HEK293 (cell line): Measurements from ENCODE around the gene MBNL2.

ENCODE experiments used
- CTCF ChIA-PET: fragments of 350-600 bp; formaldehyde crosslinking; extraction: SDS; loops from one replicate; lab custom pipeline; 2021; ENCODE audit warnings: antibody characterized with exemption; lab: Yijun Ruan, JAX
- POLR2A ChIA-PET: fragments of 300-600 bp; formaldehyde crosslinking; extraction: SDS; loops from one replicate; lab custom pipeline; 2020; ENCODE audit warnings: antibody characterized with exemption, inconsistent platforms; lab: Yijun Ruan, JAX
- H3K27ac ChIP-seq: fragments of 200-500 bp; sonication (Bioruptor generic); 2 replicates; pipeline ENCODE4 v1.5.1; 2014; ENCODE audit warnings: low read depth, low read length, control low read depth, inconsistent platforms; ENCODE audit errors: extremely low read depth
- H3K36me3 ChIP-seq, 2 experiments: fragments of 200-500 bp in 1 of 2; sonication (Bioruptor generic) in 1 of 2; 1 replicate in 1 of 2; 2 replicates in 1 of 2; pipeline ENCODE4 v1.5.1; 2014 to 2017; ENCODE audit warnings: inconsistent platforms in 2 of 2, low read length in 2 of 2; ENCODE audit not compliant: control insufficient read depth in 2 of 2, insufficient read depth in 1 of 2
- H3K4me1 ChIP-seq: fragments of 200-500 bp; sonication (Bioruptor generic); 2 replicates; pipeline ENCODE4 v1.5.1; 2014; ENCODE audit warnings: mild to moderate bottlenecking, low read length, inconsistent platforms; ENCODE audit not compliant: control insufficient read depth, insufficient read depth
- H3K4me3 ChIP-seq: 2 replicates; pipeline ENCODE4 v1.5.1; 2011; ENCODE audit warnings: low read depth, mild to moderate bottlenecking, control low read depth, low read length, moderate library complexity
- H3K9me3 ChIP-seq: fragments of 200-500 bp; sonication (Bioruptor generic); 2 replicates; pipeline ENCODE4 v1.5.1; 2014; ENCODE audit warnings: low read depth, low read length, inconsistent platforms; ENCODE audit not compliant: control insufficient read depth, insufficient read depth
- KLF10 ChIP-seq: fragments of 450-650 bp; IDR thresholded peaks from 2 replicates; pipeline ENCODE4 v1.5.1; 2018; ENCODE audit warnings: missing biosample characterization, mild to moderate bottlenecking, missing genetic modification characterization
- KLF9 ChIP-seq: fragments of 450-650 bp; formaldehyde crosslinking; IDR thresholded peaks from 2 replicates; pipeline ENCODE4 v1.5.1; 2016; ENCODE audit warnings: missing biosample characterization, missing genetic modification characterization, low read depth
- ZBTB11 ChIP-seq: fragments of 450-650 bp; formaldehyde crosslinking; conservative IDR thresholded peaks from 2 replicates; pipeline ENCODE4 v1.5.1; 2016; ENCODE audit warnings: low read depth, missing biosample characterization, missing genetic modification characterization
- ZBTB21 ChIP-seq: fragments of 450-650 bp; formaldehyde crosslinking; IDR thresholded peaks from 2 replicates; pipeline ENCODE4 v1.5.1; 2017; ENCODE audit warnings: missing biosample characterization, missing genetic modification characterization
- ZBTB6 ChIP-seq: fragments of 450-650 bp; formaldehyde crosslinking; IDR thresholded peaks from 2 replicates; pipeline ENCODE4 v1.5.1; 2017; ENCODE audit warnings: missing biosample characterization, missing genetic modification characterization
- ZNF138 ChIP-seq: fragments of 450-650 bp; formaldehyde crosslinking; IDR thresholded peaks from 2 replicates; pipeline ENCODE4 v1.5.1; 2016; ENCODE audit warnings: missing biosample characterization, missing genetic modification characterization, borderline replicate concordance
- ZNF174 ChIP-seq: fragments of 450-650 bp; formaldehyde crosslinking; IDR thresholded peaks from 2 replicates; pipeline ENCODE4 v1.5.0; 2017; ENCODE audit warnings: missing biosample characterization, mild to moderate bottlenecking, missing genetic modification characterization
- ZNF223 ChIP-seq: fragments of 450-650 bp; formaldehyde crosslinking; IDR thresholded peaks from 2 replicates; pipeline ENCODE4 v1.5.1; 2016; ENCODE audit warnings: missing biosample characterization, missing genetic modification characterization
- ZNF26 ChIP-seq: fragments of 450-650 bp; formaldehyde crosslinking; IDR thresholded peaks from 2 replicates; pipeline ENCODE4 v1.5.1; 2016; ENCODE audit warnings: missing biosample characterization, missing genetic modification characterization
- ZNF280D ChIP-seq: fragments of 450-650 bp; formaldehyde crosslinking; IDR thresholded peaks from 2 replicates; pipeline ENCODE4 v1.5.1; 2016; ENCODE audit warnings: missing biosample characterization, missing genetic modification characterization
- ZNF335 ChIP-seq: fragments of 450-650 bp; formaldehyde crosslinking; conservative IDR thresholded peaks from 2 replicates; pipeline ENCODE4 v1.5.1; 2016; ENCODE audit warnings: missing biosample characterization, missing genetic modification characterization
- ZNF416 ChIP-seq: fragments of 450-650 bp; formaldehyde crosslinking; IDR thresholded peaks from 2 replicates; pipeline ENCODE4 v1.5.1; 2016; ENCODE audit warnings: missing biosample characterization, missing genetic modification characterization
- ZNF530 ChIP-seq: fragments of 450-650 bp; formaldehyde crosslinking; IDR thresholded peaks from 2 replicates; pipeline ENCODE4 v1.5.1; 2016; ENCODE audit warnings: low read depth, missing biosample characterization, missing genetic modification characterization
- ZNF623 ChIP-seq: fragments of 450-650 bp; formaldehyde crosslinking; IDR thresholded peaks from 2 replicates; pipeline ENCODE4 v1.5.1; 2016; ENCODE audit warnings: missing biosample characterization, missing genetic modification characterization
- ZNF785 ChIP-seq: fragments of 450-650 bp; formaldehyde crosslinking; IDR thresholded peaks from 2 replicates; pipeline ENCODE4 v1.5.1; 2016; ENCODE audit warnings: missing biosample characterization, missing genetic modification characterization

MBNL2 gene

GRCh38 chr13:97334690-97335089 lies 112.6 kb downstream of the MBNL2 start:
- Histone ChIP-seq H3K9me3 (no peaks in the 10 kb centered on the region), H3K27ac (no peak overlapping the region), H3K4me3 (no peak overlapping the region), H3K36me3 (no peaks in the 10 kb centered on the region), H3K4me1 (no peaks in the 10 kb centered on the region)
- ChIA-PET CTCF (no interaction called here), POLR2A (no interaction called here)
- no peak for TF ChIP-seq KLF10 (tag by site-specific recombination)
- no peak for TF ChIP-seq ZNF335 (tag by site-specific recombination)
- TF ChIP-seq ZBTB21 = no peak
- TF ChIP-seq ZNF416 (tag by site-specific recombination) = no peak
- TF ChIP-seq KLF9 (tag by site-specific recombination) = no peak
- TF ChIP-seq ZNF138 (tag by site-specific recombination) = no peak
- no peak for TF ChIP-seq ZNF26 (tag by site-specific recombination)
- no peak for TF ChIP-seq ZNF623 (tag by site-specific recombination)
- no peak for TF ChIP-seq ZNF785 (tag by site-specific recombination)
- TF ChIP-seq ZBTB6 = no peak
- TF ChIP-seq ZNF223 (tag by site-specific recombination) = no peak

GRCh38 chr13:97335488-97336134 lies 113.5 kb downstream of the MBNL2 start:
- POLR2A ChIA-PET = no interaction called here

More at GRCh38 chr13:97335488-97336134, 113.5 kb downstream of the MBNL2 start:
- Histone ChIP-seq H3K4me1 (no peaks in the 10 kb centered on the region), H3K9me3 (no peaks in the 10 kb centered on the region), H3K36me3 (no peaks in the 10 kb centered on the region), H3K4me3 (no peak overlapping the region), H3K27ac (no peak overlapping the region)
- TF ChIP-seq ZNF280D (tag by site-specific recombination) (no peak), ZBTB11 (tag by site-specific recombination) (no peak), ZNF530 (tag by site-specific recombination) (no peak), ZNF174 (tag by site-specific recombination) (no peak)
- CTCF ChIA-PET = no interaction called here
